Panc1 (cell line): ENCODE measurements around the gene ZNF600. TPM values are rescaled to one million over a fixed set of nuclear protein-coding genes. Genes with fewer than 3 reads are reported as not detected.

Source experiments
- ATAC-seq: fragments of 200-7000 bp; cut with Tn5 transposase; 2 replicates; pipeline ENCODE4 v1.9.1; 2020; ENCODE audit warnings: mild to moderate bottlenecking, moderate library complexity
- BruUV-seq: library from RNA; stranded (reverse); fragments of 400-500 nt; replicated peaks from 2 replicates; lab custom pipeline; 2021; lab: Mats Ljungman, UMichigan
- CTCF ChIA-PET: fragments of 300-600 bp; sonication (Branson Sonifier 250); formaldehyde crosslinking; loops from one replicate; lab custom pipeline; 2022; ENCODE audit warnings: antibody characterized with exemption; lab: Charles Lee
- POLR2A ChIA-PET: fragments of 300-600 bp; sonication (Branson Sonifier 250); formaldehyde crosslinking; loops from one replicate; lab custom pipeline; 2022; ENCODE audit warnings: antibody characterized with exemption; lab: Charles Lee
- DNase-seq: peaks from one replicate; pipeline ENCODE4 v3.0.0-alpha.2; 2010; ENCODE audit warnings: low read depth, low spot score
- H3K27ac ChIP-seq: 2 replicates; pipeline ENCODE4 v1.5.1; 2011; ENCODE audit warnings: mild to moderate bottlenecking, low read length, inconsistent platforms
- H3K27me3 ChIP-seq: fragments of 200-500 bp; sonication (Bioruptor generic); 2 replicates; pipeline ENCODE4 v1.6.0; 2014; ENCODE audit warnings: low read length, inconsistent platforms; ENCODE audit not compliant: control insufficient read depth, insufficient read depth
- H3K36me3 ChIP-seq: fragments of 200-500 bp; sonication (Bioruptor generic); 2 replicates; pipeline ENCODE4 v1.5.1; 2014; ENCODE audit warnings: inconsistent platforms, mild to moderate bottlenecking, low read length, moderate library complexity; ENCODE audit not compliant: control insufficient read depth, insufficient read depth
- H3K4me1 ChIP-seq: 2 replicates; pipeline ENCODE4 v1.5.1; 2011; ENCODE audit warnings: inconsistent platforms, mild to moderate bottlenecking, low read length, moderate library complexity; ENCODE audit not compliant: control insufficient read depth, insufficient read depth
- H3K4me3 ChIP-seq, 2 experiments: 2 replicates each; pipeline ENCODE4 v1.5.1; 2011 to 2012; ENCODE audit warnings: low read depth in 2 of 2, low read length in 2 of 2, mild to moderate bottlenecking in 2 of 2, inconsistent platforms in 1 of 2, moderate library complexity in 1 of 2
- H3K9me3 ChIP-seq: fragments of 200-500 bp; sonication (Bioruptor generic); 2 replicates; pipeline ENCODE4 v1.5.1; 2014; ENCODE audit warnings: low read depth, mild to moderate bottlenecking, inconsistent platforms, low read length, moderate library complexity; ENCODE audit not compliant: control insufficient read depth, insufficient read depth
- POLR2AphosphoS5 ChIP-seq: IDR thresholded peaks from 2 replicates; pipeline ENCODE4 v1.6.1; 2012; ENCODE audit warnings: mild to moderate bottlenecking, low read depth, low read length, moderate library complexity
- SIN3A ChIP-seq: IDR thresholded peaks from 2 replicates; pipeline ENCODE4 v1.6.1; 2012; ENCODE audit warnings: low read depth, mild to moderate bottlenecking, low read length, moderate library complexity, borderline replicate concordance; ENCODE audit not compliant: insufficient read depth
- TCF7L2 ChIP-seq: IDR thresholded peaks from 2 replicates; pipeline ENCODE4 v1.6.1; 2011; ENCODE audit warnings: mild to moderate bottlenecking, low read depth, low read length, inconsistent platforms
- in situ Hi-C: cut with HindIII; loops from 2 replicates; pipeline ENCODE4 v1.10.0; 2016; ENCODE audit warnings: low sequenced_read_pairs, low pct_unique_long_range_greater_than_20kb
- intact Hi-C: fragments of 100-400 bp; cut with micrococcal nuclease; formaldehyde crosslinking; loops from one replicate; pipeline ENCODE4 v1.10.0; 2022; ENCODE audit not compliant: unreplicated experiment
- total RNA-seq: library from RNA; stranded (reverse); gene quantifications from one replicate; pipeline ENCODE4 v1.2.1, GENCODE V29; 2021; ENCODE audit not compliant: unreplicated experiment
- TF ChIP-seq, protein P1 (sequence below): fragments of 450-650 bp; IDR thresholded peaks from 2 replicates; pipeline ENCODE4 v1.5.1; 2017; ENCODE audit warnings: mild to moderate bottlenecking
- TF ChIP-seq, protein P2 (sequence below), 2 experiments: IDR thresholded peaks; 2 replicates each; pipeline ENCODE4 v1.6.1; 2011 to 2012; ENCODE audit warnings: low read depth in 2 of 2, control low read depth in 1 of 2, low read length in 1 of 2, mild to moderate bottlenecking in 1 of 2, moderate library complexity in 1 of 2; ENCODE audit not compliant: insufficient read depth in 1 of 2

ZNF600 gene
- total RNA-seq, 1 experiment from 2014 or later, result 13.6 TPM

DNA sequence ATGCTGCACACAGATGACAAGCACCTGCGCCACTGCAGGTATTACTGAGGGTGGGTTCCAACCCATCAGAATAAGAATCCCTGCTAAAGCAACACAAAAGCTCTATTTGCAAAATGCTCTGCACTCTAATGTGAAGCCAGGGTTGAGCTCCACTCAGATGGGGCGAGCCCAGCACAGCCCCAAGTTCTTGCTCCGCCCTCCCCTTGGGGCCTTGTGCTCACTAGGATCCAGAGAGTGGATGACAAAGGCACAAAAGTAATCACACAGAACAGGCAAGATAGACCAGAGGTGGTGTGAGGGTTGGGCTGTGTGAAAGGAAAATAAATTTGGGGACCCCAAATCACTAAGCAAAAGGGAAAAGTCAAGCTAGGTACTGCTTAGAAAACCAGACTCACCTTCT is 43.5 kb downstream of the ZNF600 start:
- ChIA-PET CTCF (no interaction called here), POLR2A (no interaction called here)
- no peak overlapping the region for H3K4me3 ChIP-seq
- TF ChIP-seq, protein P1, sequence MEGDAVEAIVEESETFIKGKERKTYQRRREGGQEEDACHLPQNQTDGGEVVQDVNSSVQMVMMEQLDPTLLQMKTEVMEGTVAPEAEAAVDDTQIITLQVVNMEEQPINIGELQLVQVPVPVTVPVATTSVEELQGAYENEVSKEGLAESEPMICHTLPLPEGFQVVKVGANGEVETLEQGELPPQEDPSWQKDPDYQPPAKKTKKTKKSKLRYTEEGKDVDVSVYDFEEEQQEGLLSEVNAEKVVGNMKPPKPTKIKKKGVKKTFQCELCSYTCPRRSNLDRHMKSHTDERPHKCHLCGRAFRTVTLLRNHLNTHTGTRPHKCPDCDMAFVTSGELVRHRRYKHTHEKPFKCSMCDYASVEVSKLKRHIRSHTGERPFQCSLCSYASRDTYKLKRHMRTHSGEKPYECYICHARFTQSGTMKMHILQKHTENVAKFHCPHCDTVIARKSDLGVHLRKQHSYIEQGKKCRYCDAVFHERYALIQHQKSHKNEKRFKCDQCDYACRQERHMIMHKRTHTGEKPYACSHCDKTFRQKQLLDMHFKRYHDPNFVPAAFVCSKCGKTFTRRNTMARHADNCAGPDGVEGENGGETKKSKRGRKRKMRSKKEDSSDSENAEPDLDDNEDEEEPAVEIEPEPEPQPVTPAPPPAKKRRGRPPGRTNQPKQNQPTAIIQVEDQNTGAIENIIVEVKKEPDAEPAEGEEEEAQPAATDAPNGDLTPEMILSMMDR, result no peak
- TF ChIP-seq SIN3A (no peak), TCF7L2 (no peak)
- TF ChIP-seq, protein P2, sequence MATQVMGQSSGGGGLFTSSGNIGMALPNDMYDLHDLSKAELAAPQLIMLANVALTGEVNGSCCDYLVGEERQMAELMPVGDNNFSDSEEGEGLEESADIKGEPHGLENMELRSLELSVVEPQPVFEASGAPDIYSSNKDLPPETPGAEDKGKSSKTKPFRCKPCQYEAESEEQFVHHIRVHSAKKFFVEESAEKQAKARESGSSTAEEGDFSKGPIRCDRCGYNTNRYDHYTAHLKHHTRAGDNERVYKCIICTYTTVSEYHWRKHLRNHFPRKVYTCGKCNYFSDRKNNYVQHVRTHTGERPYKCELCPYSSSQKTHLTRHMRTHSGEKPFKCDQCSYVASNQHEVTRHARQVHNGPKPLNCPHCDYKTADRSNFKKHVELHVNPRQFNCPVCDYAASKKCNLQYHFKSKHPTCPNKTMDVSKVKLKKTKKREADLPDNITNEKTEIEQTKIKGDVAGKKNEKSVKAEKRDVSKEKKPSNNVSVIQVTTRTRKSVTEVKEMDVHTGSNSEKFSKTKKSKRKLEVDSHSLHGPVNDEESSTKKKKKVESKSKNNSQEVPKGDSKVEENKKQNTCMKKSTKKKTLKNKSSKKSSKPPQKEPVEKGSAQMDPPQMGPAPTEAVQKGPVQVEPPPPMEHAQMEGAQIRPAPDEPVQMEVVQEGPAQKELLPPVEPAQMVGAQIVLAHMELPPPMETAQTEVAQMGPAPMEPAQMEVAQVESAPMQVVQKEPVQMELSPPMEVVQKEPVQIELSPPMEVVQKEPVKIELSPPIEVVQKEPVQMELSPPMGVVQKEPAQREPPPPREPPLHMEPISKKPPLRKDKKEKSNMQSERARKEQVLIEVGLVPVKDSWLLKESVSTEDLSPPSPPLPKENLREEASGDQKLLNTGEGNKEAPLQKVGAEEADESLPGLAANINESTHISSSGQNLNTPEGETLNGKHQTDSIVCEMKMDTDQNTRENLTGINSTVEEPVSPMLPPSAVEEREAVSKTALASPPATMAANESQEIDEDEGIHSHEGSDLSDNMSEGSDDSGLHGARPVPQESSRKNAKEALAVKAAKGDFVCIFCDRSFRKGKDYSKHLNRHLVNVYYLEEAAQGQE (IDR thresholded peaks at IDR 0.05; ENCODE audit: insufficient read depth in 1 of 2, low read depth in 2 of 2, low read length in 1 of 2), result no peak
- DNase-seq (no peak), ATAC-seq (no peak)
- no peaks in the 10 kb centered on the region for H3K4me1 ChIP-seq
- in situ Hi-C loops (no loop called here), intact Hi-C loops (no loop called here)
- H3K9me3 ChIP-seq, result no peaks in the 10 kb centered on the region
- H3K36me3 ChIP-seq, result no peaks in the 10 kb centered on the region
- BruUV-seq, result no TSS peak
- no peaks in the 10 kb centered on the region for H3K27me3 ChIP-seq
- H3K27ac ChIP-seq, result no peak overlapping the region

DNA sequence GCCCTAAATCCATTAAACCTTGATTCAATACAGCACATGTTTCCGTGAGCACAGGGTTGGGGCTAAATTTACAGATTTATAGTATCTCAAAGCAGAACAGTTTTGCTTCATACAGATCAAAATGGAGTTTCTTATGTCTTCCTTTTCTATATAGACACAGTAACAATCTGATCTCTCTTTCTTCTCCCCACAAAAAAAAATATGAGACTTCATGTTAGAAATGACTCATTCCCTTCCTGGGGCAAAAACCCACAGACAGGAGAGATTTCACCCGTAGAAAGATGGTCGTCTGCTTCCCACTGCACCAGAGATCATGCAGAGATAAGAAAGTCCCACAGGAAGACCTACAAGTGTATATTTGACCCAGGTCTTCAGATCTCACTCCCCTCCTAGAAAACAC is 44.1 kb downstream of the ZNF600 start:
- Histone ChIP-seq H3K36me3 (no peaks in the 10 kb centered on the region), H3K27ac (no peak overlapping the region), H3K27me3 (no peaks in the 10 kb centered on the region), H3K9me3 (no peaks in the 10 kb centered on the region), H3K4me3 (no peak overlapping the region), H3K4me1 (no peaks in the 10 kb centered on the region)
- ChIA-PET POLR2A (no interaction called here), CTCF (no interaction called here)
- no peak for ATAC-seq
- in situ Hi-C loops, result no loop called here
- intact Hi-C loops, result no loop called here
- TF ChIP-seq, protein P1, result no peak
- TF ChIP-seq POLR2AphosphoS5 (no peak), SIN3A (no peak)
- BruUV-seq, result no TSS peak
- no peak for DNase-seq
